Measurements from ENCODE around the gene IKZF2.

Gene IKZF2

GRCh38 chr2:213152065-213152794 is 818 bp upstream of the IKZF2 start:
- peak; percentile 21 for DNase-seq

- DNase-seq, result no peak
Observed at GRCh38 chr2:213150315-213151097, 906 bp downstream of the IKZF2 start.

GRCh38 chr2:213149949-213150314 is 1.5 kb downstream of the IKZF2 start:
- no peak for DNase-seq

GRCh38 chr2:213149294-213149875 is 2.0 kb downstream of the IKZF2 start:
- DNase-seq, result no peak

GRCh38 chr2:213148572-213149261 is 2.7 kb downstream of the IKZF2 start:
- DNase-seq, result no peak

- DNase-seq, result peak; percentile 13
Observed at GRCh38 chr2:213147538-213147937, 3.9 kb downstream of the IKZF2 start.

GRCh38 chr2:213145715-213146242 is 5.6 kb downstream of the IKZF2 start:
- no peak for DNase-seq

GRCh38 chr2:213137064-213137463 is 14.3 kb downstream of the IKZF2 start:
- DNase-seq, result no peak

- no peak for DNase-seq
Observed at GRCh38 chr2:213129311-213129710, 22.1 kb downstream of the IKZF2 start.

- peak; percentile 15 for DNase-seq
Observed at GRCh38 chr2:213125646-213126347, 25.6 kb downstream of the IKZF2 start.

GRCh38 chr2:213122725-213123124 is 28.7 kb downstream of the IKZF2 start:
- DNase-seq, result no peak

GRCh38 chr2:213121690-213122089 is 29.7 kb downstream of the IKZF2 start:
- DNase-seq, result no peak

- DNase-seq, result peak; percentile 69
Observed at GRCh38 chr2:213119061-213119809, 32.2 kb downstream of the IKZF2 start.

GRCh38 chr2:213108308-213108707 is 43.1 kb downstream of the IKZF2 start:
- no peak for DNase-seq

- DNase-seq, result no peak
Observed at GRCh38 chr2:213107728-213108127, 43.7 kb downstream of the IKZF2 start.

- no peak for DNase-seq
Observed at GRCh38 chr2:213105212-213105611, 46.2 kb downstream of the IKZF2 start.

- no peak for DNase-seq
Observed at GRCh38 chr2:213104903-213105202, 46.6 kb downstream of the IKZF2 start.

- peak; percentile 16 for DNase-seq
Observed at GRCh38 chr2:213104092-213104902, 47.1 kb downstream of the IKZF2 start.

- DNase-seq, result peak; percentile 24
Observed at GRCh38 chr2:213101692-213102460, 49.5 kb downstream of the IKZF2 start.

GRCh38 chr2:213101109-213101508 is 50.3 kb downstream of the IKZF2 start:
- DNase-seq, result no peak

All from activated CD4-positive, alpha-beta T cell treated with anti-CD3 and anti-CD28 coated beads, Interleukin-10, Interleukin-2, amounts not matched to agents 100 ng/mL and 50 ng/mL, durations not matched to agents 16 hours and 8 hours (primary cell).